Activated naive CD4-positive, alpha-beta T cell (primary cell): ENCODE measurements around the gene NSL1.

Experiments
- DNase-seq, 4 experiments: peaks; one replicate each; lab custom pipeline; 2025; lab: John Stamatoyannopoulos, UW

Gene NSL1

DNA sequence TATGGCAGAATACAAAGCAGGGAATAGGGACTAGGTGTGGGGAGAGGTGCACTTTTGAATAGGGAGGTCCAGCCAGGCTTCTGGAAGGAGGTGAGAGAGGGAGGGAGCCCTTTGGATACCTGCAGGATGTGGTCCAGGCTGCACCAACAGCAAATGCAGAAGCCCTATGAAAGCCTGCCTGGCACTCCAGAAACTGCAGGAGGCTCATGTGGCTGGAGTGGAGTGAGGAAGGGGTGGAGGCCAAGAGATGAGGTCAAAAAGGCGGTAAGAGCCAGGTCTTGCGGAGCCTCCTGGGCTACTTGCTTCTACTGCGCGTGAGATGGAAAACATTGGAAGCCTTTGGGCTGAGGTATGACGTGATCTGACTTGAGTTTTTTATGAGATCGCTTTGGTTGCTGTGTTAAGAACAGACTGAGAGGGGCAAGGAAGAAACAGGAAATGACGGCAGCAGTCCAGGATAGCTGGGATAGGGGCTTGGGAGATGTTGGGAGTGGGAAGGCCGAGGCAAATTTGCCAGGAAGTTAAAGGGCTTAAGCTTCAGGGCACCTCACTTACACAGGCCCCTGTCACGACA is 87.5 kb downstream of the NSL1 start:
- DNase-seq: no peak

DNA sequence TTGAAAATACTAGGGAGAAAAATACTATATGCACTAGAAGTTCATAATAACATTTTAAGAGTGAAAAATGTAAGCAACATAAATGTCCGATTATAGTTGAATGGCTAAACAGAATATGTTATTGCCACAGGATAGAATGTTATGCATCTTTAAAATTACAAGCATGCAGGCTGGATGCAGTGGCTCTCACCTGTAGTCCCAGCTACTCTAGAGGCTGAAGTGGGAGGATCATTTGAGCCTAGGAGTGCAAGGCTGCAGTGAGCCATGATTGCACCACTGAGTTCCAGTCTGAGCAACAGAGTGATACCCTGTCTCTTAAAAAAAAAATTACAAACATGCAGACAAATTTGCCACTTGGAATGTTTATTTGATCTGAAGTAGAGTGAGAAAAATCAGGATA is 88.9 kb downstream of the NSL1 start:
- DNase-seq: no peak

DNA sequence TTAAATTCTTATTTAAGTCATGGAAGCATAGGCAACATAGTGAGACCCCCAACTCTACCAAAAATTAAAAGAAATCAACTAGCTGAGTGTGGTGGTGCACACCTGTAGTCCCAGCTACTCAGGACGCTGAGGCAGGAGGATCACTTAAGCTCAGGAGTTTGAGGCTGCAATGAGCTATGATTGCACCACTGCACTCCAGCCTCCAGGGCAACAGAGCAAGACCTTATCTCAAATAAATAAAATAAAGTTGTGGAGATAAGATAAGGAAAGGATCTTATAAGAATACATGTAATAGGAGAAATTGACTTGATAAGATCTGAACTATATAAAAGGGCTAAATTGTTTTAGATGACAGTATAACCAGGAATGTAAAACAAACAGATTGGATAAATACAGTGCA is 89.7 kb downstream of the NSL1 start:
- no peak for DNase-seq

DNA sequence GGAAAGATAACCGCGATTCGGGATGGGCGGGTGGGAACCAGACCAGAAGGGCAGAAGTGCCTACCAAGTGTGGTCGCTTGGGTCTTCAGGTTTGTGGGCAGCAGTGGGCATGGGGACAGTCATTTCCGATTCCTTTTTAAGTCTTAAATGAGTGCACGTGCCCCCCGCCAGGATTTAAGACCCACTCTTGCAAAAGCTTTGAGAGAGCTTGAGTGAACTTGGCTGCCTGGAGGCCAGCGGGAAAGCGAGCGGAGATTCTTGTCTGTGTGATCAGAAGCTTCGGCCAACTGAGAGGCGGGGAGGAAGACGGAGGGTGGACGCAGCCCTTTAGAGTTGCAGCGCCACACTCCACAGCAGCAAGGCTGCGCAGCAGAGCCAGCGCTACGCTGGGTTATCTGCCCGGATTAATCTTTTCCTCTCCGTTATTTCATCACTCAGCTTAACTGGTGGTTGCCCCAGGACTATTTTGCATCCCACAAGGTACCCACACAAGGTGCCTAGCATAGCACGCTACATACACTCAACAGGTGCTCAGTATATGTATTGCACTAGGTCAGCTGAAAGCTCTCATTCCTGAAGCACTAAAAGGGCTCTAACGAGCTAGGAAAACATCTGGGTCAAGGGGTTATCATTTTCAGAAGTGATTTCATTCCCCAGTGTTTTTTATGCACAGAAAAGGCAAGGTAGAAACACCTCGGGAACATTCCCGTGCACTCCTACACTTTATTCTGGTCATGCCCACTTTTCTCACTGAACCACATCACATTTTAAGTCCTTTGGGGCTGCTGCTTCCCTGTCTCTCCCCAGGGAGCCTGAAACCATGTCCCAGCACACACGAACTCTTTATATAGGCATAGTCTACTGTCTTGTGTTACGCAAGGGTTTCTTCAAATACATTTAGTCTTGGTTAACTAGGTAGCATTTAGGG is 90.4 kb downstream of the NSL1 start:
- DNase-seq: no peak

DNA sequence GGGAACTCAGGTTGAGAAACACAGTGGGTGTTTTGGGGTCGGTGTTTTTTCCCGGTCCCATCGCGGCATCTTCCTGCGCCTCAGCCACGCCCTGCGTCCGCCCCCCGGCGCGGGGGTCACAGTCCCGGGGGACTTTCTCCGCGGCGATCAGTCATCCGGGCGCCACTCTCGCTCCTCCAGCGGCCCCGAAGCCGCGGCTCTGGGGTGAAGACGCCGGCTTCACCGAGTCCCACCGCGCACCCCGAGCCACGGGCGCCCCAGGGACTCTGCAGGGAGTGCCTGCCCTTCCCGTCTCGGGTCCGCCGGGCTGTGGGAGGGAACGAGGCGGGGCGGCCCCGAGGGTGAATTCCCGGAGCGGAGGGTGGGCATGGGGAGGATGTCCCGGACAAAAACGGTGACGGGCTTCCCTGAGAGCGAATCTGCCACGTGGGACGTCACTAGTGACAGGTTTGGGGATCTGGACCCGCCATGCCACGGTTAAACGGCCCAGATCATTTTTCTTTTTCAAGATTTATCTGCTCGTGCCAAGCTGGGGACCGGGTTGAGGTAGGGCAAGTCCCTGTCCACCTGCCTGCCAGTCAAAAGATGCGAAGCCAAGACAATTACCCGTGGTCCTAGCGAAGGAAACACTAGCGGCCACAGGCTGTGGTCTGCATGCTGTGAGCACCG is 91.2 kb downstream of the NSL1 start:
- DNase-seq: peak; percentile 19 to 27 (median 22)

DNA sequence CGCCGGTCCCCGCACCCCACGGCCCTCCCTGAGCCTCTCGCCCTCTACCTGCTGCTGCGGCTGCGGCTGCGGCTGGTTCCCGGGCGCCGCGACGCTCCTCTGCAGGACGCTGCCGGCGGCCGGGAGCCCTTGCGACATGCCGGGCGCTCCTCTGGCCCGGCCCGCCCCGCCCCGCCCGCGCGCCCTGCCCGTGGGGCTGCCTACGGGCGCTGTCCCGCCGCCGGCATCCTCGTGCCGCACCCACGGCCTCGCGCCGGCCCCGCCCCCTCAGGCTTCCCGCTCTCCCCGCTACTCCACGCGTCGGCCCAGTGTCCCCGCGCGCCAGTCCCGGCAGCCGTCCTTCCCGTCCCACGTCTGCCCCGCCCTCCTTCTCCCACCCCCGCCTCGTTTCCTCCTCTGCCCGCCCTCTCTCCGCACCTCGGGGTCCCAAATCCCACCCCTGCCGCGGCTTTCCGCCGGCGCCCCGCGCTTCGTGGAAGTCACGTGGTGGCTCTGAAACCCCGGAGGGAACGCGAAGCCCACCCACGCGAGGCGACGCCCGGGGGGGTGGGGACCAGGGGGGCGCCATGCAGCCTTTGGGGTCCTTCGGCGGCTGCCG is 91.9 kb downstream of the NSL1 start, which contains the start of gene BATF3:
Gene BATF3 (minus strand): TSS at position 216 of the 598 bp plus-strand sequence. CDS start 78 bp downstream, at position 138.
- peak in 1 of 4 experiments; percentile 26 for DNase-seq

DNA sequence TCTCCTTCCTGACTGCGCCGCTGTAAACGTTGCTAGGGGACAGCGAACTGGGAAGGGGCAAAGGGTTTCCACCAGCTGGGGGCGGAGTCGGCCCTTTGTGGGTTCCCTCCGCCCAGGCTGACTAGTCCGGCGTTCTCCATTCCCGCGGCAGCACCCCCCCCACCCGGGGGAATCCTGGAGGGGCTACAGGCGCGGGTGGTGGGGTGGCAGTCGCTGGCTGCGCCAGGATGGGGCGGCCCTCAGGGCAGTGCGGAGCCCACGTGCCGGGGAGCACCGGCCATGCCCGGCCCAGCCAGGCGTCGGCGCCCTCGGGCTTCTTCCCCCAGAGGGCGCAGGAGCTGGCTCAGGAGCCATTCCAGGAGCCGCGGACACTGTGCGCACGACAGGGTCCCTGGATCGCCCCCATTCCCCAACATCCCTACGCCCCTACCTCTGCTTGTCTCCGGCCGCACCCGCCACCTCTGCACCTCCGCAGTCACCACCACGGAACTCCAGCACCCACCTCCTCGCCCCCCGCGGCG is 92.4 kb downstream of the NSL1 start:
- peak in 3 of 4 experiments; percentile 9 to 41 (median 26) for DNase-seq

DNA sequence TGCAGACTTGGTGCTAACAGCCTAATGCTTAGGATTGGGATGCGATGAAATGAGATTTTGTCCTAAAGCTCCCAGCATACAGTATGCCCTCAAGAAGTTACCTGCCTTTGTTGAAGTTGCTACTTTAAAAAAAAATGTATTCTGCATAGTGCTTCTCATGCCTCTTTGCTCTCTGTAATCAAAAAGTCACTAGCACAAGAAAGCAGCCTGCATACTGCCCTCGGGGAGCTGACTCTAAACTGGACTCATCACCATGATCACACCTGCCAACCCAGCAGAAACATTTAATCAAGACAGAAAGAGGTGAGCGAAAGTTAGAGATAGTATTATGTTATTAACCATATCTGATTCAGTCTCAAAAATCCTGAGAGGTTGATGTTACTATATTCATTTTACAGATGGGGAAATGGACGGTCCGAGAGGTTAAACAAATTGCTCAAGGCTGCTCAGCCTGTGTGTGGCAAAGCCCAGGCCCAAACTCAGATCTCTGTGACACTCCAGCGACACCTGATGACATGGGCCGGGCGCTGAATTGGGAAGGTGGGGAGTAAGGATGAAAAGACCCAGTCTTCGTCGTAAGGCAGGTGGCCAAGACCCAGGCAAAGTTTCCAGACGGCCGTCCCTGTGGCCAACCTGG is 93.0 kb downstream of the NSL1 start:
- DNase-seq: no peak

DNA sequence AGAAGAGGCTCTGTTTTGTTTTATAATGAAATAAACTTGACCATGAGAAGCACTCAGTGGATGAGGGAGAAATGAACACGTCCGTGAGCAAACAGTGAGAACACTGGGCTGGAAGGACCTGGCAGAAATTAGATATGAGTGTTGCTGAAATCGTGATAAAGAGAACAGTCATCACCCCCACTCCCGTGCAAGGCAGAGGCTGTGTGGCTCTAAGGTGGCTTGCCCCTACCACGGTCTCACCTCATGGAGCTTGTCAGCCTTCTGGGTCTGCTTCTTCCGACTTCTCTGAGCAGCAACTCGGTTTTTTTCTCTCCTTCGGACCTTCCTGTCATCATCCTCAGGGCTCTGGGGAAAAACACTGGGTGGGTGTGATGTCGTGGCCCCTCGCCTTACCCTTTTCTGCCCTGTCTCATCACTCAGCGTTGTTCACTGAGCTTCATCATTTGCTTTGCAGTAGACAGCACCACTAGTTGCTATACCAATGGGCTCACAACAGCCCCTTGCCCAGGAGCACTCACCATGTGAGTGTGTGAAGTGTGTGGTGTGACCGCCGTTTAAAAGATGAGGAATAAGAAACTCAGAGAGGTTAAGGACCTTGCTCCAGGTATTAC is 94.8 kb downstream of the NSL1 start:
- no peak for DNase-seq

DNA sequence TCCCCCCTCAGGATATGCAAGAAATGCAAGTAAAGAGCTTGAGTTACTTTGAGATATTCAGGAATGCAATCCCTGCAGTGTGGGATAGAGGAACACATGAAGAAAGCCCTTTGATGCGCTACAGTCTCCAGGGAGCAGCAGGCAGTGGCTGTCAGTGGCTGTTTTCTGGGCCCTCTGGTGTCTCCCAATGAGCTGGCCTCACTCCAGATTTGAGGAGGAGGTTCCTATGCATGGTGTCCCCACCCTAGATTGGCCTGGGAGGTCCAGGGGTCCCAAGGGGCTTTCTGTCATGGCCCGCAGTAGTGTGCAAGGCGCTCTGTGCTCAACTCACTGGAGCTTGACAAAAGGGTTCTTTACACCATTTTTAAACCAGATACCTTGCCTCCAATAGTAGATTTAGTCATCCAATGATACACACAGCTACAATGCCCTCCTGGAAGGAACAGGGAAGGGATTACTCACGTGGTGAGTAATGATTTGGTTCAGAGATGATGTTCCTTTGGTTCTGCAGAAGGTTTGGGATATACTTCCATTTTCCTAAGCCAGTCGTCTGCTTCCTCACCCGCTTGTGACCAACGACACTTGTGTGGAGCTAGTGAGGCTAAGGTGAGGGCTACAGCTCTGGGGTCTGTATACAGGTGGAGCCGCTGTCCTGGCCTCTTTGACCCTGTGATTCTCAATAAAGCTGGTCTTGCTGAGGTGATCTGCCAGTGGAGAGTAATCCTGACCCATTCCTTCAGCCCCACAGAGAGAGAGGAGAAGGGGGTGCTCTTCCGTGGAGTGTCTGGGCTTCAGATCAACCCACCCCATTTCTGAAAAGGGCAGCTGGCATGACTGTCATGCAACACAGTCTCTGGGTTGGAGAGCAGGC is 98.6 kb downstream of the NSL1 start:
- no peak for DNase-seq

DNA sequence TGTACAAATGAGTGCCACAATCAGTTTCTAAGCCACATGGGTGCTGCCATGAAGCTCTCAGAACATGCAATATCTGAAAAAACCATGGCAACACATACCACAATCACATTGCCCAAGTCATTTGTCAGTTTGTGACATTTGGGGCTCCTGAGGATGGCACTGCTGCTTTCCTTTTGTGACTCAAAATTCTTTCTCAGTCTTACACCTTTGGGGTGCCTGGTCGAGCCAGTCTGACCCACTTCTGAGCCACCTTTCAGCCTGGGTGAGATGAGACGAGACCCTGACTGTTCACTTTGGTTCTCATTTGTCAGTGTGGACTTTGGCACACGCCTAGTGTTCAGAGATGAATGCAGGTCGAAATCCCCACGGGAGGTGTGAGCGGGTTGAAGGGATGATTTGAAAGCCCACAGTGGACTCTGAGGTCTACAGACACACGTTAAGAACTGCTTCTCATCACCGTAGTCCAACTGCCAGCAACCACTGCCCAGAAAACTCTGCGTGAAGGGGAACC is 100.0 kb downstream of the NSL1 start:
- no peak for DNase-seq

DNA sequence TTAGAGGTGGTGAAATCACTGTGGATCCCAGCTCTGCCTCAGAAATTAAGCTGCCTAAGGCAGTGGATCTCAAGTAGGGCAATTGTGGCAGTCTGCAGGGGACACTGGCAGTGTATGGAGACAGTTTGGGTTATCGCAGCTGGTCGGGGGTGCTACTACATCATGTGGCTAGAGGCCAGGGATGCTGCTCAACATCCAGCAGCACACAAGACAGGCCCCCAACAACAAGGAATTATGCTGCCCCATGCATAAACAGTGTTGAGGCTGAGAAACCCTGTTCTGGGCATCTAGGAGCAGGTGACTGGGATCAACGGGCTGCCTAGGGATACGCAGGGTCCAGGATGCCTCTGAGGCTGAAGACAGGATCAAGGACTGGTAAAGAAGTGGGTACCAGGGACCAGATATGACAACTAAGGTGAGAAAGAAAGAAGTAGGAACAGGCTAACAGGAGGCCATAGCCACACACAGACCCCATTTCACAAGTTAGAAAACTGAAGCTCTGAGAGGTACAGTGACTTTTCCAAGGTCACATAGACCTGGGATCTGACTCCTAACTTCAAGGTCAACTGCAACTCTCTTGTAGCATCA is 100.7 kb downstream of the NSL1 start:
- no peak for DNase-seq

DNA sequence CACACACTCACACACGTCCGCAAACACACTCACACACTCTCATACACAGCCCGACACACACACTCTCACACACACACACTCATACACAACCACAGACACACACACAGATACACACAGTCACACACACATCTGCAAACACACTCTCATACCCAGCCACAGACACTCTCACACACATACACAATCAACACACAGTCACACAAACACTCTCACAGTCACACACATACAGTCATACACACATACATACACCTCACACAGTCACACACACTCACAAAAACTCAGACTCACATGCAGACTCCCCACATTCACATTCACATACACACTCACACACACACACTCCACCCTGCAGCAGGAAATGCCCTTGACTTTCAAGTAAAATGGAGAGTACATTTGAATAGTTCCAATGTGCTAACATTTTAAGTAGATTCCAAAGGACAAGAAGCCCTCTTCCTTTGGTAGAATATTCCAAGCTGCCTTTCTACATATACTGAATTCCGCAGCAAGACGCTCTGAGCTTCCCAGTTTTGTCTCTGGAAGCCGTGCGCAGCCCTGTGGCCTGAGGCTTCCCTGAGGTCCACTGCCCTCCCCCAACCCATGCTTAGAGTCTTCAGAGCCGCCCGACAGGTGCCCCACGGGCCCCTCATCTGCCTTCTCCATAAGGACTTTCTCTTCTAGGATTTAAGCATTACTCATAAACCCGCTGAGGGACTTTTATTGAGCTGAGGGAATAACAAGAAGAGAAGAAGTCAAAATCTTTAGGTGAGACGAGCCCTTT is 101.6 kb downstream of the NSL1 start:
- DNase-seq: no peak

DNA sequence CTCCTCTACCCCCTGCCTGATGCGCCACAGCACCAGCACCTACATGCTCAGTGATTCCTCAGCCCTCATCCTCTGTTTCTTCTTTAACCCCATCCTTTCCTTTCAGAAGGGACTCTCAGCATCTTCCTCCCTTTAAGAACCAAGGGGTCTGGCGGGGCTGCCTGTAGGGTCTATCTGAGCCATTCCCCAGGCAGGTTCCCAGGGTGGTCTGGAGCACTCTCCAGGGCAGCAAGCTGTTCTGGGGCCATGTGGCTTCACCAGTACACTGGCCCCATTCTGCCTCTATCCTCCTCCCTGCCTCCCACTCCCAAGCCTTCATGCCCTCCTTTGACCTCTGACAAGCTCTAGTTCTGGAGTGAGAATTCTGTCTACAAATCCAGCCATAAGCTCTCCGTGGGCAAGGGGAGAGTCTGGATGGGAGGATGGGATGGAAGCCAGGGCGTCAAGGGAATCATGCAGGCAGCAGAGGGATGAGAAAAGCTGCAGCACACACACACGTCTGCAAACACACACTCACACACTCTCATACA is 102.3 kb downstream of the NSL1 start:
- DNase-seq: no peak

DNA sequence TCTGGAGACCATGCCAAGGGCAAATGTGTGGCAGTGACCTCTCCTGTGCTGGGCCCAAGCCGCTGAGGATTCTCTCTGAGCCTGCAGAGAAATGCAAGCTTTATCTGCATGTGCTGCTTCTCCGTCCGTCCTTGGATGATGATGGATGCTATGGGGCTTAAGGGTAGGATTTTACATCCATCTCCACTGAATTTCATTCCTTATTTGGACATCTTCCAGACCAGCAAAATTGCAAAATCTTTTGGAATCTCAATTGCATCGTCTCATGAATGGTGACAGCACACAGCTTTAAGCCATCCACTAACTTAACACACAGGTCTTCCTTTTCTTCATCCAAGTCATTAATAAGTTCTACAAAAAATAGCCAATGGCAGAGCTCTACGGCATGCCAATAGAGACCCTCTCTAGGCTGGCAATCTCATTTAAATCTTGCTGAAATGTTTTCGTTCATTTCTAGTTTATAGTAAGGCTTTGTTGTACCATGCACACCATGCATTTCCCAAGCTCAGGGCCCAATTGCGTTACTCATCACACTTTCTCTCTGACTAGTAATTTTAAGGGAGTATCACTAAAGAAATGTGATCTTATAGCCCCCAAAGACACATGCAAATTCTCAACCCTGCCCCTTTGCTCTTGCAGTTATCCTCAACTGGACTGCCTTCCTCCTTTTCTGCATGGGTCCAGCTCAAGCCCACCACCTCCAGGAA is 103.1 kb downstream of the NSL1 start:
- DNase-seq: no peak

DNA sequence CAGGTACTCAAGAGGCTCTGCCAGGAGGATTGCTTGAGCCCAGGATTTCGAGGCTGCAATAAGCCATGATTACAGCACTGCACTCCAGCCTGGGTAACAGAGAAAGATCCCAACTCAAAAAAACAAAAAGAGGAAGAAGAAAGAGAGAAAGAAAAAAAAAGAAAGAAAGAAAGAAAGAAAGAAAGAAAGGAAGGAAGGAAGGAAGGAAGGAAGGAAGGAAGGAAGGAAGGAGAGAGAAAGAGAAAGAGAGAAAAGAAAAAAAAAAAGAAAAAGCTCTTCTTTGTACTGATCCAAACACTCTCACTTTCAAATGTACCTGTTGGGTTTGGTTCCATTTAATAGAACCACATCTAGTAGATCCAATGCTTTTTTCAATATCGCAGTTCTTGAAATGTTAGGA is 103.8 kb downstream of the NSL1 start:
- DNase-seq: no peak

DNA sequence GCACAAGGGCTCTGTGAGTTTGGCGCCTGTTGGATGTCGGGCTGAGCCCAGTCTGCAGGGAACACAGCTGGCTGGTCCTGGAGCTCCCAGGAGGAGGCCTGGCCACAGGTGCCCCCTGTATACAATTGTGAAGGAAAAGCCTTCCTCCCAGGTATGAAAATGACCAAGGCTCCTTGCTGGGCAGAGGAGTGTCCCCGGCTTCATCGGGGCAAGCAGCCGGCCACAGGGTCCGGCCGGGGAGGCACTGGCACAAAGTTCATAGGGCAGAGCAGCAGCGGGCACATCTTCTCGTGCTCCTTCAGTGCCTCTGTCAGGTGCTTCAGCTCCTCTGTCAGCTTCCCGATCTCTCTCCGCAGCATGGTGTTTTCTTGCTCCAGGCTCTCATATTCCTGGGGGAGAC is 105.0 kb downstream of the NSL1 start:
- no peak for DNase-seq

DNA sequence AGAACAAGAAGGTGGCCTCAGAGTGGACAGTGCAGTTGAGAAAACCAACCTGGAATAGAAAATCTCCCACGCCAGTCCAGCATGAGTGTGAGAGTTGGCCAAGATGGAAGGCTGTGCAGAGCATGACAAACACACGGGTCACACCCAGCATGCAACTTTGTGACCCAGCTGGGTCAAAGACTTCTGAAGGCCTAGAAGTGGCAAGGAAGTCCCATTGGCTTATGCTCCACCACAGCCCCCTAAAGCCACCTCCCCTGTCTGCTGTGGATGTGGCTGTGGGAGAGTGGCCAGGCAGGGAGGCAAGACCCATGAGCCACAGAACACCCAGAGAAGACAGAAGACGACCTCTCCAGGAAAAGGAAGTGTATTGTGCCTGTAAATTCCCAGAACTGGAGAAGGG is 105.5 kb downstream of the NSL1 start:
- no peak for DNase-seq
